ENCODE results near the gene BCAS1.

The BCAS1 gene

DNA sequence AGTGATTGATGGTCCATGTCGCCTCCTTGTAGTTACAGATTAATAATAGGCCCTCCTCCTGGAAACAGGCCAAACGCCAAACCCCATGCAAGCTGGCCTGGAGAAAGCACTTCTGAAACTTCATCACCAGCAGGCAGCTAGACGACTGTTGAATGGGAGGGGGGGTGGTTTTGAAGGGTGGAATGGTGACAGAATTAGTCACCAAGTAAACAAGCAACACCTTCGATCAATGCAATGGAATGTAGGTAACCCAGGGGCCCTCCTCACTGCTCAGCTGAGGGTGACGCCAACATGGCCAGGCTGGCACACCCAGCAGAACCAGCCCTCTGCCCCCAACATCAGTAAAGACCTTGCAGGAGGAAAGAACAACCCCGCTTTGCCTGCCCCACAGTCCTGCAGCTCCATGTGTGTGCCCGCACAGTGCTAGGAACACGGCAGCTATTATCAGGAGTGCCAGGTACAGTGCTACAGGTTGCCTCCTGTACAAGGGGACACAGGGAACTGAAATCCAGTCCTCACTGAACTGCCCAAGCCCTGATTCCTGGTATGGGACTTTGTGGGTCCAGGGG is 2.7 kb downstream of the BCAS1 start:
- TF ChIP-seq, protein P1, sequence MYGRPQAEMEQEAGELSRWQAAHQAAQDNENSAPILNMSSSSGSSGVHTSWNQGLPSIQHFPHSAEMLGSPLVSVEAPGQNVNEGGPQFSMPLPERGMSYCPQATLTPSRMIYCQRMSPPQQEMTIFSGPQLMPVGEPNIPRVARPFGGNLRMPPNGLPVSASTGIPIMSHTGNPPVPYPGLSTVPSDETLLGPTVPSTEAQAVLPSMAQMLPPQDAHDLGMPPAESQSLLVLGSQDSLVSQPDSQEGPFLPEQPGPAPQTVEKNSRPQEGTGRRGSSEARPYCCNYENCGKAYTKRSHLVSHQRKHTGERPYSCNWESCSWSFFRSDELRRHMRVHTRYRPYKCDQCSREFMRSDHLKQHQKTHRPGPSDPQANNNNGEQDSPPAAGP (tag by site-specific recombination; IDR thresholded peaks at IDR 0.05), result peak; percentile 82
- TF ChIP-seq, protein P2, sequence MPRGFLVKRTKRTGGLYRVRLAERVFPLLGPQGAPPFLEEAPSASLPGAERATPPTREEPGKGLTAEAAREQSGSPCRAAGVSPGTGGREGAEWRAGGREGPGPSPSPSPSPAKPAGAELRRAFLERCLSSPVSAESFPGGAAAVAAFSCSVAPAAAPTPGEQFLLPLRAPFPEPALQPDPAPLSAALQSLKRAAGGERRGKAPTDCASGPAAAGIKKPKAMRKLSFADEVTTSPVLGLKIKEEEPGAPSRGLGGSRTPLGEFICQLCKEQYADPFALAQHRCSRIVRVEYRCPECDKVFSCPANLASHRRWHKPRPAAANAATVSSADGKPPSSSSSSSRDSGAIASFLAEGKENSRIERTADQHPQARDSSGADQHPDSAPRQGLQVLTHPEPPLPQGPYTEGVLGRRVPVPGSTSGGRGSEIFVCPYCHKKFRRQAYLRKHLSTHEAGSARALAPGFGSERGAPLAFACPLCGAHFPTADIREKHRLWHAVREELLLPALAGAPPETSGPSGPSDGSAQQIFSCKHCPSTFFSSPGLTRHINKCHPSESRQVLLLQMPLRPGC (tag by site-specific recombination; IDR thresholded peaks at IDR 0.05), result peak; percentile 69; the same call in 1 of the 2 replicates
- TF ChIP-seq SP7 (tag by site-specific recombination; IDR thresholded peaks at IDR 0.05) (0 out of 2 replicates have a peak, but pooled peaks have one; percentile 22), ZNF335 (tag by site-specific recombination; conservative IDR thresholded peaks at IDR 0.05) (peak; percentile 61), SCRT2 (tag by site-specific recombination; IDR thresholded peaks at IDR 0.05) (peak; percentile 85), ZFP3 (tag by site-specific recombination; IDR thresholded peaks at IDR 0.05; ENCODE audit: low read depth) (no peak), ZNF211 (tag by site-specific recombination; IDR thresholded peaks at IDR 0.05; ENCODE audit: low read depth) (no peak), ZNF24 (tag by site-specific recombination; IDR thresholded peaks at IDR 0.05) (no peak)
- TF ChIP-seq, protein P3, sequence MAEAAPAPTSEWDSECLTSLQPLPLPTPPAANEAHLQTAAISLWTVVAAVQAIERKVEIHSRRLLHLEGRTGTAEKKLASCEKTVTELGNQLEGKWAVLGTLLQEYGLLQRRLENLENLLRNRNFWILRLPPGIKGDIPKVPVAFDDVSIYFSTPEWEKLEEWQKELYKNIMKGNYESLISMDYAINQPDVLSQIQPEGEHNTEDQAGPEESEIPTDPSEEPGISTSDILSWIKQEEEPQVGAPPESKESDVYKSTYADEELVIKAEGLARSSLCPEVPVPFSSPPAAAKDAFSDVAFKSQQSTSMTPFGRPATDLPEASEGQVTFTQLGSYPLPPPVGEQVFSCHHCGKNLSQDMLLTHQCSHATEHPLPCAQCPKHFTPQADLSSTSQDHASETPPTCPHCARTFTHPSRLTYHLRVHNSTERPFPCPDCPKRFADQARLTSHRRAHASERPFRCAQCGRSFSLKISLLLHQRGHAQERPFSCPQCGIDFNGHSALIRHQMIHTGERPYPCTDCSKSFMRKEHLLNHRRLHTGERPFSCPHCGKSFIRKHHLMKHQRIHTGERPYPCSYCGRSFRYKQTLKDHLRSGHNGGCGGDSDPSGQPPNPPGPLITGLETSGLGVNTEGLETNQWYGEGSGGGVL (tag by site-specific recombination; IDR thresholded peaks at IDR 0.05), result peak; percentile 9; the same call in 1 of the 2 replicates
- TF ChIP-seq, protein P4, sequence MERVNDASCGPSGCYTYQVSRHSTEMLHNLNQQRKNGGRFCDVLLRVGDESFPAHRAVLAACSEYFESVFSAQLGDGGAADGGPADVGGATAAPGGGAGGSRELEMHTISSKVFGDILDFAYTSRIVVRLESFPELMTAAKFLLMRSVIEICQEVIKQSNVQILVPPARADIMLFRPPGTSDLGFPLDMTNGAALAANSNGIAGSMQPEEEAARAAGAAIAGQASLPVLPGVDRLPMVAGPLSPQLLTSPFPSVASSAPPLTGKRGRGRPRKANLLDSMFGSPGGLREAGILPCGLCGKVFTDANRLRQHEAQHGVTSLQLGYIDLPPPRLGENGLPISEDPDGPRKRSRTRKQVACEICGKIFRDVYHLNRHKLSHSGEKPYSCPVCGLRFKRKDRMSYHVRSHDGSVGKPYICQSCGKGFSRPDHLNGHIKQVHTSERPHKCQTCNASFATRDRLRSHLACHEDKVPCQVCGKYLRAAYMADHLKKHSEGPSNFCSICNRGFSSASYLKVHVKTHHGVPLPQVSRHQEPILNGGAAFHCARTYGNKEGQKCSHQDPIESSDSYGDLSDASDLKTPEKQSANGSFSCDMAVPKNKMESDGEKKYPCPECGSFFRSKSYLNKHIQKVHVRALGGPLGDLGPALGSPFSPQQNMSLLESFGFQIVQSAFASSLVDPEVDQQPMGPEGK (tag by site-specific recombination; IDR thresholded peaks at IDR 0.05), result 0 out of 2 replicates have a peak, but pooled peaks have one; percentile 17
- no peak overlapping the region for H3K27ac ChIP-seq (ENCODE audit: extremely low read depth, low read depth, low read length)
- no peaks in the 10 kb centered on the region for H3K36me3 ChIP-seq (ENCODE audit: control insufficient read depth in 2 of 2, insufficient read depth in 1 of 2, low read length in 2 of 2)
- H3K4me1 ChIP-seq (ENCODE audit: control insufficient read depth, insufficient read depth, low read length), result no peaks in the 10 kb centered on the region
- H3K9me3 ChIP-seq (ENCODE audit: control insufficient read depth, insufficient read depth, low read depth, low read length), result no peaks in the 10 kb centered on the region
- no peak overlapping the region for H3K4me3 ChIP-seq (ENCODE audit: low read depth, low read length)
- POLR2A ChIA-PET, result no interaction called here
- CTCF ChIA-PET, result interaction anchor here (0.8 kb wide), 1 partner anchor 36 kb away, joined by 5 read pairs; no protein-coding TSS in a partner anchor

DNA sequence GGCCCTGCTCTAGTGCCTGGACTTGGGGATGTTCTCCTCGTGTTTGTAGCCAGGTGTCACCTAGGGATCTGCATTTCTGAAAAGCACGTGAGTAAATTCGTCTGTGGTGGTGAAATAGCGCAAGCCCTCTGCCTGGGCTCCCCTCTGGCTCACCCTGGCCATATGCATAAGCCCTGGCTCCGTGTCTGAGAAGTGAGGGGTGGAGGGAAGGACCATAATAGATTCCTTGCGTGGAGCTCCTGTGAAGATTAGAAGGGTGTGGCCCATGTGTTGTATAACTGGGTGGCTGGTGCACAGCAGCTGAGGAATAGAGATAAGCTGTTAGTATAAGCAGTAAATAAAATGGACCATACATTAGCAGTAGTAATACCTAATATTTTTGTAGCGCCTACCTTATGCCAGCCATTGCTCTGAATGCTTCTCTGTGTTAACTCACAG is 4.8 kb downstream of the BCAS1 start:
- TF ChIP-seq REPIN1 (tag by site-specific recombination; IDR thresholded peaks at IDR 0.05; ENCODE audit: low read depth), result no peak
- Histone ChIP-seq H3K4me1 (ENCODE audit: control insufficient read depth, insufficient read depth, low read length) (no peaks in the 10 kb centered on the region), H3K9me3 (ENCODE audit: control insufficient read depth, insufficient read depth, low read depth, low read length) (no peaks in the 10 kb centered on the region), H3K36me3 (ENCODE audit: control insufficient read depth in 2 of 2, insufficient read depth in 1 of 2, low read length in 2 of 2) (no peaks in the 10 kb centered on the region), H3K27ac (ENCODE audit: extremely low read depth, low read depth, low read length) (no peak overlapping the region), H3K4me3 (ENCODE audit: low read depth, low read length) (no peak overlapping the region)
- POLR2A ChIA-PET, result no interaction called here
- CTCF ChIA-PET, result interaction anchor here (0.7 to 0.9 kb wide), 2 partner anchors 31 to 738 kb away, joined by 3 to 4 read pairs; no protein-coding TSS in a partner anchor

DNA sequence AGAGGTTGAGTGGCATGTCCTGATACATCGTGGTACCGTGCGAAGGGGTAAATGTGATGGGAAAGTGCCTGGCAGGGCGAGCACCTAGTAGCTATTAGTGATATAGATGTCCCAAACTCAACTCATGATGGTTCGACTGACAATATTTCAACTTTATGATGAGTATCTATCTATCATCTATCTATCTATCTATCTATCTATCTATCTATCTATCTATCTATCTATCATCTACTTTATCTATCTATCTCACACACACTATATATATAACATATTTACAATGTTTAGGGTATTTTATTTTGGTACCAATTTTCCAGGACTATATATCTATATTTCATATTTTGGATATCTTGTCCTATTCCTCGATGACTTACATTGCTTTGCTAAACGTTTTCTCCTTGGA is 5.5 kb downstream of the BCAS1 start:
- H3K36me3 ChIP-seq (ENCODE audit: control insufficient read depth in 2 of 2, insufficient read depth in 1 of 2, low read length in 2 of 2), result no peaks in the 10 kb centered on the region
- POLR2A ChIA-PET, result no interaction called here
- CTCF ChIA-PET, result interaction anchor here (1.6 to 1.7 kb wide), 2 partner anchors 10 to 38 kb away, joined by 3 to 5 read pairs; no protein-coding TSS in a partner anchor
- H3K9me3 ChIP-seq (ENCODE audit: control insufficient read depth, insufficient read depth, low read depth, low read length), result no peaks in the 10 kb centered on the region
- no peak overlapping the region for H3K4me3 ChIP-seq (ENCODE audit: low read depth, low read length)
- H3K4me1 ChIP-seq (ENCODE audit: control insufficient read depth, insufficient read depth, low read length), result no peaks in the 10 kb centered on the region
- H3K27ac ChIP-seq (ENCODE audit: extremely low read depth, low read depth, low read length), result no peak overlapping the region
- TF ChIP-seq ZNF19 (tag by site-specific recombination; IDR thresholded peaks at IDR 0.05; ENCODE audit: low read depth) (no peak), ZNF391 (tag by site-specific recombination; IDR thresholded peaks at IDR 0.05; ENCODE audit: borderline replicate concordance, low read depth) (no peak), ZNF624 (tag by site-specific recombination; IDR thresholded peaks at IDR 0.05) (no peak), SALL2 (tag by site-specific recombination; IDR thresholded peaks at IDR 0.05; ENCODE audit: borderline replicate concordance) (no peak), KLF16 (tag by site-specific recombination; IDR thresholded peaks at IDR 0.05) (no peak), ZSCAN30 (tag by site-specific recombination; IDR thresholded peaks at IDR 0.05) (no peak), ZNF324 (tag by site-specific recombination; IDR thresholded peaks at IDR 0.05) (no peak), ZNF548 (tag by site-specific recombination; IDR thresholded peaks at IDR 0.05) (no peak), ZXDB (tag by site-specific recombination; IDR thresholded peaks at IDR 0.05) (no peak)
- TF ChIP-seq, protein P5, sequence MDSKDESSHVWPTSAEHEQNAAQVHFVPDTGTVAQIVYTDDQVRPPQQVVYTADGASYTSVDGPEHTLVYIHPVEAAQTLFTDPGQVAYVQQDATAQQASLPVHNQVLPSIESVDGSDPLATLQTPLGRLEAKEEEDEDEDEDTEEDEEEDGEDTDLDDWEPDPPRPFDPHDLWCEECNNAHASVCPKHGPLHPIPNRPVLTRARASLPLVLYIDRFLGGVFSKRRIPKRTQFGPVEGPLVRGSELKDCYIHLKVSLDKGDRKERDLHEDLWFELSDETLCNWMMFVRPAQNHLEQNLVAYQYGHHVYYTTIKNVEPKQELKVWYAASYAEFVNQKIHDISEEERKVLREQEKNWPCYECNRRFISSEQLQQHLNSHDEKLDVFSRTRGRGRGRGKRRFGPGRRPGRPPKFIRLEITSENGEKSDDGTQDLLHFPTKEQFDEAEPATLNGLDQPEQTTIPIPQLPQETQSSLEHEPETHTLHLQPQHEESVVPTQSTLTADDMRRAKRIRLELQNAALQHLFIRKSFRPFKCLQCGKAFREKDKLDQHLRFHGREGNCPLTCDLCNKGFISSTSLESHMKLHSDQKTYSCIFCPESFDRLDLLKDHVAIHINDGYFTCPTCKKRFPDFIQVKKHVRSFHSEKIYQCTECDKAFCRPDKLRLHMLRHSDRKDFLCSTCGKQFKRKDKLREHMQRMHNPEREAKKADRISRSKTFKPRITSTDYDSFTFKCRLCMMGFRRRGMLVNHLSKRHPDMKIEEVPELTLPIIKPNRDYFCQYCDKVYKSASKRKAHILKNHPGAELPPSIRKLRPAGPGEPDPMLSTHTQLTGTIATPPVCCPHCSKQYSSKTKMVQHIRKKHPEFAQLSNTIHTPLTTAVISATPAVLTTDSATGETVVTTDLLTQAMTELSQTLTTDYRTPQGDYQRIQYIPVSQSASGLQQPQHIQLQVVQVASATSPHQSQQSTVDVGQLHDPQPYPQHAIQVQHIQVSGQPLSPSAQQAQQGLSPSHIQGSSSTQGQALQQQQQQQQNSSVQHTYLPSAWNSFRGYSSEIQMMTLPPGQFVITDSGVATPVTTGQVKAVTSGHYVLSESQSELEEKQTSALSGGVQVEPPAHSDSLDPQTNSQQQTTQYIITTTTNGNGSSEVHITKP (tag by site-specific recombination; IDR thresholded peaks at IDR 0.05), result no peak

Measured in HEK293 (cell line).